ENCODE data around the gene NUP54.

Gene NUP54

GRCh38 chr4:76072760-76073159, 75.4 kb downstream of the NUP54 start:
- DNase-seq (ENCODE audit: low spot score) = no peak

DNA sequence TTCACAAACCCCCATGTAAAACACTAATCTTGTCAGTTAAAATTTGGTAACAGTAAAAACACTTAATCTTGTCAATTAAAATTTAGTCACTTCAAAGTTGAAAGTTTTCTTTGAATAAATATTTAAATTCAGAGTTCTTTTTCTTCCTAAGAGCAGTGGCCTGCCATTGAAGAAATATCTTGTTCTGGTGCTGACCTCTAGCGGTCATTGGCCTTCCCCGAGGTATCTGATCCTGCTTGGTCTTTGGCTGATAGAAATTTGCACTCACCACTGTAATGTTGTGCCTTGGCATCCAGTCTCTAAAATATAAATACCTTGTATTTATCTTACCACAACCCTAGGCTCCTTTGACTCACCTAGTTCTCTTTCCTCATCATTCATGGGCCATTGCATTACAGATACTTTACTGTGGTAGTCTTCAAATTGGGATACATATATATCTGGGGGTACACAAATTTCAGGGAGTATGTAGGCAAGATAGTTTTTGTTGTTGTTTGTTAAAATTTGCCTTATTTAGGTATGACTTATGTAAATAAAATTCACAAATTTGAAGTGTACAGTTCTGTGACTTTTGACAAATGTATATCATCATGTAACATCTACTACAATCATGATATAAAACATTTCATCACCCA, 80.4 kb downstream of the NUP54 start:
- DNase-seq (ENCODE audit: low spot score) = peak; percentile 76

GRCh38 chr4:76066546-76066945, 81.7 kb downstream of the NUP54 start:
- no peak for DNase-seq (ENCODE audit: low spot score)

All from AG08396 (cell line).